Measurements from ENCODE around the gene ZNF750. TPM values are rescaled to one million over a fixed set of nuclear protein-coding genes. Genes with fewer than 3 reads are reported as not detected.

Gene ZNF750
- total RNA-seq, 3 donors from 2014 or later = not detected

GRCh38 chr17:82823004-82823403, 16.8 kb downstream of the ZNF750 start:
- DNase-seq (no peak), ATAC-seq (no peak)
- H3K36me3 Mint-ChIP-seq (ENCODE audit: insufficient read depth) = peaks cover 33% of the 10 kb centered on the region
- no peak overlapping the region for H3K4me3 Mint-ChIP-seq
- H3K27me3 Mint-ChIP-seq (ENCODE audit: low read depth) = no peaks in the 10 kb centered on the region
- no peaks in the 10 kb centered on the region for H3K4me1 Mint-ChIP-seq (ENCODE audit: low read depth)
- peaks cover 6% of the 10 kb centered on the region for H3K9me3 Mint-ChIP-seq

- Mint-ChIP-seq H3K36me3 (ENCODE audit: insufficient read depth) (peaks cover 30% of the 10 kb centered on the region), H3K27me3 (ENCODE audit: low read depth) (no peaks in the 10 kb centered on the region), H3K9me3 (peaks cover 6% of the 10 kb centered on the region), H3K4me3 (no peak overlapping the region), H3K4me1 (ENCODE audit: low read depth) (peaks cover 3% of the 10 kb centered on the region)
- no peak for ATAC-seq
- no peak for DNase-seq
Observed at GRCh38 chr17:82822281-82822680, 17.5 kb downstream of the ZNF750 start.

- no peak overlapping the region for H3K4me3 Mint-ChIP-seq
- H3K27me3 Mint-ChIP-seq (ENCODE audit: low read depth) = no peaks in the 10 kb centered on the region
- H3K9me3 Mint-ChIP-seq = peaks cover 6% of the 10 kb centered on the region
- ATAC-seq = no peak
- H3K4me1 Mint-ChIP-seq (ENCODE audit: low read depth) = peaks cover 3% of the 10 kb centered on the region
- no peak for DNase-seq
- H3K36me3 Mint-ChIP-seq (ENCODE audit: insufficient read depth) = peaks cover 30% of the 10 kb centered on the region
Observed at GRCh38 chr17:82821554-82821953, 18.3 kb downstream of the ZNF750 start.

- Mint-ChIP-seq H3K9me3 (peaks cover 6% of the 10 kb centered on the region), H3K36me3 (ENCODE audit: insufficient read depth) (peaks cover 39% of the 10 kb centered on the region), H3K27me3 (ENCODE audit: low read depth) (no peaks in the 10 kb centered on the region), H3K4me1 (ENCODE audit: low read depth) (peaks cover 3% of the 10 kb centered on the region), H3K4me3 (no peak overlapping the region)
- ATAC-seq = no peak
- DNase-seq = no peak
Observed at GRCh38 chr17:82820278-82821251, 19.3 kb downstream of the ZNF750 start.

- ATAC-seq (no peak), DNase-seq (no peak)
- no peak overlapping the region for H3K4me3 Mint-ChIP-seq
- H3K4me1 Mint-ChIP-seq (ENCODE audit: low read depth) = peaks cover 6% of the 10 kb centered on the region
- H3K9me3 Mint-ChIP-seq = peaks cover 6% of the 10 kb centered on the region
- peaks cover 48% of the 10 kb centered on the region for H3K36me3 Mint-ChIP-seq (ENCODE audit: insufficient read depth)
- H3K27me3 Mint-ChIP-seq (ENCODE audit: low read depth) = no peaks in the 10 kb centered on the region
Observed at GRCh38 chr17:82817947-82818346, 21.9 kb downstream of the ZNF750 start.

GRCh38 chr17:82816358-82816757, 23.5 kb downstream of the ZNF750 start:
- Mint-ChIP-seq H3K4me1 (ENCODE audit: low read depth) (peaks cover 6% of the 10 kb centered on the region), H3K9me3 (peaks cover 6% of the 10 kb centered on the region), H3K4me3 (no peak overlapping the region), H3K27me3 (ENCODE audit: low read depth) (no peaks in the 10 kb centered on the region), H3K36me3 (ENCODE audit: insufficient read depth) (peaks cover 42% of the 10 kb centered on the region)
- no peak for DNase-seq
- ATAC-seq = no peak

- peaks cover 6% of the 10 kb centered on the region for H3K4me1 Mint-ChIP-seq (ENCODE audit: low read depth)
- H3K27me3 Mint-ChIP-seq (ENCODE audit: low read depth) = no peaks in the 10 kb centered on the region
- ATAC-seq (no peak), DNase-seq (no peak)
- peaks cover 41% of the 10 kb centered on the region for H3K36me3 Mint-ChIP-seq (ENCODE audit: insufficient read depth)
- H3K9me3 Mint-ChIP-seq = peaks cover 6% of the 10 kb centered on the region
- H3K4me3 Mint-ChIP-seq = no peak overlapping the region
Observed at GRCh38 chr17:82815790-82816305, 24.0 kb downstream of the ZNF750 start.

GRCh38 chr17:82815354-82815753, 24.5 kb downstream of the ZNF750 start:
- Mint-ChIP-seq H3K4me1 (ENCODE audit: low read depth) (peaks cover 6% of the 10 kb centered on the region), H3K27me3 (ENCODE audit: low read depth) (no peaks in the 10 kb centered on the region), H3K9me3 (peaks cover 3% of the 10 kb centered on the region), H3K4me3 (no peak overlapping the region), H3K36me3 (ENCODE audit: insufficient read depth) (peaks cover 37% of the 10 kb centered on the region)
- DNase-seq (no peak), ATAC-seq (no peak)

- Mint-ChIP-seq H3K27me3 (ENCODE audit: low read depth) (no peaks in the 10 kb centered on the region), H3K9me3 (no peaks in the 10 kb centered on the region), H3K4me3 (no peak overlapping the region), H3K36me3 (ENCODE audit: insufficient read depth) (peaks cover 36% of the 10 kb centered on the region), H3K4me1 (ENCODE audit: low read depth) (peaks cover 6% of the 10 kb centered on the region)
- no peak for ATAC-seq
- no peak for DNase-seq
Observed at GRCh38 chr17:82814834-82815233, 25.0 kb downstream of the ZNF750 start.

GRCh38 chr17:82813299-82814051, 26.3 kb downstream of the ZNF750 start:
- Mint-ChIP-seq H3K4me3 (no peak overlapping the region), H3K27me3 (ENCODE audit: low read depth) (no peaks in the 10 kb centered on the region), H3K4me1 (ENCODE audit: low read depth) (peaks cover 6% of the 10 kb centered on the region), H3K9me3 (no peaks in the 10 kb centered on the region), H3K36me3 (ENCODE audit: insufficient read depth) (peaks cover 30% of the 10 kb centered on the region)
- DNase-seq (no peak), ATAC-seq (no peak)

- Mint-ChIP-seq H3K27me3 (ENCODE audit: low read depth) (no peaks in the 10 kb centered on the region), H3K4me1 (ENCODE audit: low read depth) (peaks cover 3% of the 10 kb centered on the region), H3K4me3 (no peak overlapping the region)
Observed at GRCh38 chr17:82812601-82813000, 27.2 kb downstream of the ZNF750 start.

GRCh38 chr17:82812058-82812457, 27.8 kb downstream of the ZNF750 start:
- DNase-seq (no peak), ATAC-seq (no peak)
- Mint-ChIP-seq H3K4me1 (ENCODE audit: low read depth) (peaks cover 3% of the 10 kb centered on the region), H3K4me3 (no peak overlapping the region), H3K27me3 (ENCODE audit: low read depth) (no peaks in the 10 kb centered on the region), H3K9me3 (no peaks in the 10 kb centered on the region), H3K36me3 (ENCODE audit: insufficient read depth) (peaks cover 28% of the 10 kb centered on the region)

More at GRCh38 chr17:82812601-82813000, 27.2 kb downstream of the ZNF750 start:
- no peak for DNase-seq
- peaks cover 28% of the 10 kb centered on the region for H3K36me3 Mint-ChIP-seq (ENCODE audit: insufficient read depth)
- ATAC-seq = no peak
- H3K9me3 Mint-ChIP-seq = no peaks in the 10 kb centered on the region

GRCh38 chr17:82810644-82811430, 29.0 kb downstream of the ZNF750 start:
- DNase-seq (no peak), ATAC-seq (no peak)
- H3K4me3 Mint-ChIP-seq = no peak overlapping the region
- no peaks in the 10 kb centered on the region for H3K9me3 Mint-ChIP-seq
- peaks cover 22% of the 10 kb centered on the region for H3K36me3 Mint-ChIP-seq (ENCODE audit: insufficient read depth)
- H3K27me3 Mint-ChIP-seq (ENCODE audit: low read depth) = no peaks in the 10 kb centered on the region
- H3K4me1 Mint-ChIP-seq (ENCODE audit: low read depth) = peaks cover 3% of the 10 kb centered on the region
